Panc1 (cell line): ENCODE data around the gene NSD1. TPM values are rescaled to one million over a fixed set of nuclear protein-coding genes. Genes with fewer than 3 reads are reported as not detected.

Experiments
- ATAC-seq: fragments of 200-7000 bp; cut with Tn5 transposase; 2 replicates; pipeline ENCODE4 v1.9.1; 2020; ENCODE audit warnings: mild to moderate bottlenecking, moderate library complexity
- BruUV-seq: library from RNA; stranded (reverse); fragments of 400-500 nt; replicated peaks from 2 replicates; lab custom pipeline; 2021; lab: Mats Ljungman, UMichigan
- CTCF ChIA-PET: fragments of 300-600 bp; sonication (Branson Sonifier 250); formaldehyde crosslinking; loops from one replicate; lab custom pipeline; 2022; ENCODE audit warnings: antibody characterized with exemption; lab: Charles Lee
- POLR2A ChIA-PET: fragments of 300-600 bp; sonication (Branson Sonifier 250); formaldehyde crosslinking; loops from one replicate; lab custom pipeline; 2022; ENCODE audit warnings: antibody characterized with exemption; lab: Charles Lee
- DNase-seq: peaks from one replicate; pipeline ENCODE4 v3.0.0-alpha.2; 2010; ENCODE audit warnings: low read depth, low spot score
- H3K27ac ChIP-seq: 2 replicates; pipeline ENCODE4 v1.5.1; 2011; ENCODE audit warnings: mild to moderate bottlenecking, low read length, inconsistent platforms
- H3K27me3 ChIP-seq: fragments of 200-500 bp; sonication (Bioruptor generic); 2 replicates; pipeline ENCODE4 v1.6.0; 2014; ENCODE audit warnings: low read length, inconsistent platforms; ENCODE audit not compliant: control insufficient read depth, insufficient read depth
- H3K36me3 ChIP-seq: fragments of 200-500 bp; sonication (Bioruptor generic); 2 replicates; pipeline ENCODE4 v1.5.1; 2014; ENCODE audit warnings: inconsistent platforms, mild to moderate bottlenecking, low read length, moderate library complexity; ENCODE audit not compliant: control insufficient read depth, insufficient read depth
- H3K4me1 ChIP-seq: 2 replicates; pipeline ENCODE4 v1.5.1; 2011; ENCODE audit warnings: inconsistent platforms, mild to moderate bottlenecking, low read length, moderate library complexity; ENCODE audit not compliant: control insufficient read depth, insufficient read depth
- H3K4me3 ChIP-seq, 2 experiments: 2 replicates each; pipeline ENCODE4 v1.5.1; 2011 to 2012; ENCODE audit warnings: low read depth in 2 of 2, low read length in 2 of 2, mild to moderate bottlenecking in 2 of 2, inconsistent platforms in 1 of 2, moderate library complexity in 1 of 2
- H3K9me3 ChIP-seq: fragments of 200-500 bp; sonication (Bioruptor generic); 2 replicates; pipeline ENCODE4 v1.5.1; 2014; ENCODE audit warnings: low read depth, mild to moderate bottlenecking, inconsistent platforms, low read length, moderate library complexity; ENCODE audit not compliant: control insufficient read depth, insufficient read depth
- CTCF ChIP-seq: fragments of 450-650 bp; IDR thresholded peaks from 2 replicates; pipeline ENCODE4 v1.5.1; 2017; ENCODE audit warnings: mild to moderate bottlenecking
- POLR2AphosphoS5 ChIP-seq: IDR thresholded peaks from 2 replicates; pipeline ENCODE4 v1.6.1; 2012; ENCODE audit warnings: mild to moderate bottlenecking, low read depth, low read length, moderate library complexity
- REST ChIP-seq, 2 experiments: IDR thresholded peaks; 2 replicates each; pipeline ENCODE4 v1.6.1; 2011 to 2012; ENCODE audit warnings: low read depth in 2 of 2, control low read depth in 1 of 2, low read length in 1 of 2, mild to moderate bottlenecking in 1 of 2, moderate library complexity in 1 of 2; ENCODE audit not compliant: insufficient read depth in 1 of 2
- SIN3A ChIP-seq: IDR thresholded peaks from 2 replicates; pipeline ENCODE4 v1.6.1; 2012; ENCODE audit warnings: low read depth, mild to moderate bottlenecking, low read length, moderate library complexity, borderline replicate concordance; ENCODE audit not compliant: insufficient read depth
- TCF7L2 ChIP-seq: IDR thresholded peaks from 2 replicates; pipeline ENCODE4 v1.6.1; 2011; ENCODE audit warnings: mild to moderate bottlenecking, low read depth, low read length, inconsistent platforms
- in situ Hi-C: cut with HindIII; loops from 2 replicates; pipeline ENCODE4 v1.10.0; 2016; ENCODE audit warnings: low sequenced_read_pairs, low pct_unique_long_range_greater_than_20kb
- intact Hi-C: fragments of 100-400 bp; cut with micrococcal nuclease; formaldehyde crosslinking; loops from one replicate; pipeline ENCODE4 v1.10.0; 2022; ENCODE audit not compliant: unreplicated experiment
- total RNA-seq: library from RNA; stranded (reverse); gene quantifications from one replicate; pipeline ENCODE4 v1.2.1, GENCODE V29; 2021; ENCODE audit not compliant: unreplicated experiment

NSD1 gene
- total RNA-seq, 1 experiment from 2014 or later, result 58.7 TPM

GRCh38 chr5:177343777-177344176 is 210.2 kb downstream of the NSD1 start:
- no peaks in the 10 kb centered on the region for H3K9me3 ChIP-seq
- H3K27ac ChIP-seq, result no peak overlapping the region
- ATAC-seq (no peak), DNase-seq (no peak)
- no TSS peak for BruUV-seq
- peaks cover 5% of the 10 kb centered on the region; the same call in 1 of the 2 replicates for H3K4me1 ChIP-seq
- intact Hi-C loops (no loop called here), in situ Hi-C loops (no loop called here)
- CTCF ChIA-PET, result no interaction called here
- TF ChIP-seq REST (IDR thresholded peaks at IDR 0.05; ENCODE audit: insufficient read depth in 1 of 2, low read depth in 2 of 2, low read length in 1 of 2) (no peak), CTCF (no peak), TCF7L2 (no peak), SIN3A (no peak), POLR2AphosphoS5 (no peak)
- POLR2A ChIA-PET, result no interaction called here
- H3K4me3 ChIP-seq, result no peak overlapping the region
- no peaks in the 10 kb centered on the region for H3K27me3 ChIP-seq
- peaks cover 9% of the 10 kb centered on the region for H3K36me3 ChIP-seq

- CTCF ChIA-PET, result no interaction called here
- in situ Hi-C loops (no loop called here), intact Hi-C loops (no loop called here)
Measured at GRCh38 chr5:177344891-177345290, 211.3 kb downstream of the NSD1 start.

More at GRCh38 chr5:177344891-177345290, 211.3 kb downstream of the NSD1 start:
- no TSS peak for BruUV-seq
- TF ChIP-seq CTCF, result no peak
- no peak for TF ChIP-seq POLR2AphosphoS5
- no peak for TF ChIP-seq TCF7L2
- no peak for TF ChIP-seq SIN3A
- no peak for TF ChIP-seq REST (IDR thresholded peaks at IDR 0.05; ENCODE audit: insufficient read depth in 1 of 2, low read depth in 2 of 2, low read length in 1 of 2)
- H3K4me1 ChIP-seq, result peaks cover 15% of the 10 kb centered on the region
- no peaks in the 10 kb centered on the region for H3K27me3 ChIP-seq
- H3K36me3 ChIP-seq, result peaks cover 7% of the 10 kb centered on the region
- no peaks in the 10 kb centered on the region for H3K9me3 ChIP-seq
- no peak overlapping the region for H3K27ac ChIP-seq
- no peak for DNase-seq
- ATAC-seq, result no peak
- no peak overlapping the region for H3K4me3 ChIP-seq
- POLR2A ChIA-PET, result no interaction called here
